K562 (cell line): Measurements from ENCODE around the gene RER1. TPM values are rescaled to one million over a fixed set of nuclear protein-coding genes. Genes with fewer than 3 reads are reported as not detected.

Experiments
- BCOR ChIP-seq: fragments of 450-650 bp; IDR thresholded peaks from 2 replicates; pipeline ENCODE4 v1.6.1; 2016
- BHLHE40 ChIP-seq: IDR thresholded peaks from 2 replicates; pipeline ENCODE4 v1.6.1; 2011; ENCODE audit warnings: low read length, improper control_type of control experiment
- CCAR2 ChIP-seq: fragments of 200-400 bp; formaldehyde crosslinking; IDR thresholded peaks from 2 replicates; pipeline ENCODE4 v1.6.1; 2017; ENCODE audit warnings: mild to moderate bottlenecking, low read depth, low read length
- CREB1 ChIP-seq, 2 experiments: sonication (generic) in 1 of 2; formaldehyde crosslinking in 1 of 2; IDR thresholded peaks; 2 replicates each; pipeline versions ENCODE4 v1.6.1 to v1.8.0; 2012 to 2022; ENCODE audit warnings: inconsistent platforms in 1 of 2, mild to moderate bottlenecking in 1 of 2, missing genetic modification reagents in 1 of 2, moderate library complexity in 1 of 2
- ELF4 ChIP-seq: fragments of 450-650 bp; formaldehyde crosslinking; IDR thresholded peaks from 2 replicates; pipeline ENCODE4 v1.4.0; 2022; ENCODE audit warnings: missing genetic modification characterization
- ESRRA ChIP-seq: fragments of 450-650 bp; IDR thresholded peaks from 2 replicates; pipeline ENCODE4 v1.6.1; 2014; ENCODE audit warnings: low read depth, mild to moderate bottlenecking, moderate library complexity, borderline replicate concordance
- EWSR1 ChIP-seq: fragments of 450-650 bp; IDR thresholded peaks from 2 replicates; pipeline ENCODE4 v1.6.1; 2018; ENCODE audit warnings: borderline replicate concordance, mild to moderate bottlenecking, low read depth, moderate library complexity; ENCODE audit not compliant: partially characterized antibody
- FOXJ3 ChIP-seq: sonication (generic); formaldehyde crosslinking; IDR thresholded peaks from 2 replicates; pipeline ENCODE4 v1.4.0; 2020; ENCODE audit warnings: mild to moderate bottlenecking, missing genetic modification reagents
- FOXM1 ChIP-seq, 2 experiments: fragments of 450-650 bp in 1 of 2; sonication (generic) in 1 of 2; formaldehyde crosslinking in 1 of 2; IDR thresholded peaks; 2 replicates each; pipeline versions ENCODE4 v1.6.1 to v1.9.0; 2017 to 2022; ENCODE audit warnings: low read depth in 2 of 2, mild to moderate bottlenecking in 2 of 2, missing genetic modification reagents in 1 of 2, moderate library complexity in 1 of 2
- GABPB1 ChIP-seq: sonication (generic); formaldehyde crosslinking; IDR thresholded peaks from 2 replicates; pipeline ENCODE4 v1.8.0; 2022; ENCODE audit warnings: mild to moderate bottlenecking, missing genetic modification reagents
- GTF2E2 ChIP-seq: fragments of 200-800 bp; sonication (Bioruptor generic); IDR thresholded peaks from 2 replicates; pipeline ENCODE4 v1.6.1; 2016; ENCODE audit warnings: missing genetic modification characterization, missing compliant biosample characterization
- NFIC ChIP-seq: fragments of 450-650 bp; IDR thresholded peaks from 2 replicates; pipeline ENCODE4 v1.6.1; 2017; ENCODE audit warnings: mild to moderate bottlenecking, inconsistent platforms
- NFRKB ChIP-seq: fragments of 450-650 bp; IDR thresholded peaks from 2 replicates; pipeline ENCODE4 v1.6.1; 2016; ENCODE audit warnings: low read depth
- NR2C1 ChIP-seq, 2 experiments: fragments of 450-650 bp; IDR thresholded peaks; 2 replicates each; pipeline ENCODE4 v1.6.1; 2017; ENCODE audit warnings: mild to moderate bottlenecking in 2 of 2, antibody characterized with exemption in 1 of 2, inconsistent platforms in 1 of 2, missing compliant biosample characterization in 1 of 2, missing genetic modification characterization in 1 of 2
- POLR3G ChIP-seq: IDR thresholded peaks from 2 replicates; pipeline ENCODE4 v1.6.1; 2011; ENCODE audit not compliant: insufficient read length, insufficient replicate concordance; ENCODE audit errors: extremely low read depth
- TARDBP ChIP-seq: fragments of 450-650 bp; IDR thresholded peaks from 2 replicates; pipeline ENCODE4 v1.6.1; 2016
- TEAD2 ChIP-seq: fragments of 450-650 bp; IDR thresholded peaks from 2 replicates; pipeline ENCODE4 v1.6.1; 2016; ENCODE audit warnings: missing genetic modification characterization, control low read depth, missing compliant biosample characterization
- YBX1 ChIP-seq: fragments of 450-650 bp; IDR thresholded peaks from 2 replicates; pipeline ENCODE4 v1.7.1; 2016; ENCODE audit warnings: mild to moderate bottlenecking
- ZBTB1 ChIP-seq: sonication (generic); formaldehyde crosslinking; IDR thresholded peaks from 2 replicates; pipeline ENCODE4 v1.8.1; 2023; ENCODE audit warnings: missing genetic modification reagents, low read depth, mild to moderate bottlenecking, borderline replicate concordance
- ZNF311 ChIP-seq: fragments of 250-450 bp; sonication (Bioruptor Pico); IDR thresholded peaks from 2 replicates; pipeline ENCODE4 v1.4.0; 2020; ENCODE audit warnings: mild to moderate bottlenecking, moderate library complexity
- ZNF780A ChIP-seq: fragments of 250-450 bp; sonication (Bioruptor Pico); IDR thresholded peaks from 2 replicates; pipeline ENCODE4 v1.5.0; 2021; ENCODE audit warnings: mild to moderate bottlenecking
- ZSCAN29 ChIP-seq: fragments of 450-650 bp; IDR thresholded peaks from 2 replicates; pipeline ENCODE4 v1.6.1; 2017
- polyA plus RNA-seq, 8 experiments: library from polyadenylated mRNA; depleted of rRNA in 4 of 8; stranded (reverse) in 5 of 8; unstranded in 3 of 8; fragments of >200 nt; fragmentation: Nextera tagmentation in 2 of 8; fragmentation: Illumina TruSeq in 1 of 8; extraction: Ambion mirVana in 2 of 8; extraction: Trizol in 1 of 8; gene quantifications; 2 replicates each; pipeline versions ENCODE4 v1.2.1 to v1.2.3, GENCODE V29; 2011 to 2014; ENCODE audit warnings: inconsistent platforms in 1 of 8, missing spikeins in 1 of 8
- total RNA-seq, 7 experiments: library from RNA; depleted of rRNA in 6 of 7; stranded (reverse); fragments of >200 nt in 6 of 7; fragmentation: Illumina TruSeq in 2 of 7; extraction: Trizol in 2 of 7; gene quantifications; 2 replicates each; pipeline versions ENCODE4 v1.2.1 to v1.2.3, GENCODE V29; 2011 to 2021; ENCODE audit warnings: low replicate concordance in 1 of 7
- TF ChIP-seq, protein P1 (sequence below): fragments of 250-450 bp; sonication (Bioruptor Pico); IDR thresholded peaks from 2 replicates; pipeline ENCODE4 v1.4.0; 2020; ENCODE audit warnings: mild to moderate bottlenecking, moderate library complexity, borderline replicate concordance
- TF ChIP-seq, protein P2 (sequence below): fragments of 450-650 bp; IDR thresholded peaks from 2 replicates; pipeline ENCODE4 v1.6.1; 2018; ENCODE audit warnings: mild to moderate bottlenecking, low read depth; ENCODE audit not compliant: partially characterized antibody
- TF ChIP-seq, protein P3 (sequence below): fragments of 250-450 bp; sonication (Bioruptor Pico); IDR thresholded peaks from 2 replicates; pipeline ENCODE4 v1.8.0; 2021; ENCODE audit warnings: moderate library complexity, mild to moderate bottlenecking, inconsistent platforms
- TF ChIP-seq, protein P4 (sequence below): IDR thresholded peaks from 2 replicates; pipeline ENCODE4 v1.6.1; 2014; ENCODE audit warnings: antibody characterized with exemption

The RER1 gene
- total and polyA plus RNA-seq, 9 of the 15 experiments (the other 6 are each of a cell fraction or from before 2014, with no cell fraction given) = 19.6 to 354 (median 183) TPM

DNA sequence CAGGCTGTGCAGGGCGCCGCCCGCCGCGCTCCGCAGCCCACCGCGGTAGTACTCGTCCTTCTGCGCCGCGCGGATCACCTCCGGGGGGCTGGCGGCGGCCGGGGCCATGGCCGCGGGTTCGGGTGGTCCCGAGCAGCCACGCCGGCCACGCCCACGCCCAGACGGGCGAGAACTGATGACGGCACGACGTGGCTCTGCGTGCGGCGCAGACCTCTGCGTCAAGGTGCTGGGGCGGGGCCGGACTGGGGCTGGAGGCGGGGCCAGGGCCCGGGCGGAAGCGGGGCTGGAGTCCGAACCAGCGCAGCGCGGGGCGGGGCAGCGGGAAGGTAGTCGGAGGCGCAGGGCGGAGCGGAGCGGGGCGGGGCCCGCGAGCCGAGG lies 20.7 kb downstream of the RER1 start, which contains the start of gene PEX10 (continued):
- TF ChIP-seq, protein P1, sequence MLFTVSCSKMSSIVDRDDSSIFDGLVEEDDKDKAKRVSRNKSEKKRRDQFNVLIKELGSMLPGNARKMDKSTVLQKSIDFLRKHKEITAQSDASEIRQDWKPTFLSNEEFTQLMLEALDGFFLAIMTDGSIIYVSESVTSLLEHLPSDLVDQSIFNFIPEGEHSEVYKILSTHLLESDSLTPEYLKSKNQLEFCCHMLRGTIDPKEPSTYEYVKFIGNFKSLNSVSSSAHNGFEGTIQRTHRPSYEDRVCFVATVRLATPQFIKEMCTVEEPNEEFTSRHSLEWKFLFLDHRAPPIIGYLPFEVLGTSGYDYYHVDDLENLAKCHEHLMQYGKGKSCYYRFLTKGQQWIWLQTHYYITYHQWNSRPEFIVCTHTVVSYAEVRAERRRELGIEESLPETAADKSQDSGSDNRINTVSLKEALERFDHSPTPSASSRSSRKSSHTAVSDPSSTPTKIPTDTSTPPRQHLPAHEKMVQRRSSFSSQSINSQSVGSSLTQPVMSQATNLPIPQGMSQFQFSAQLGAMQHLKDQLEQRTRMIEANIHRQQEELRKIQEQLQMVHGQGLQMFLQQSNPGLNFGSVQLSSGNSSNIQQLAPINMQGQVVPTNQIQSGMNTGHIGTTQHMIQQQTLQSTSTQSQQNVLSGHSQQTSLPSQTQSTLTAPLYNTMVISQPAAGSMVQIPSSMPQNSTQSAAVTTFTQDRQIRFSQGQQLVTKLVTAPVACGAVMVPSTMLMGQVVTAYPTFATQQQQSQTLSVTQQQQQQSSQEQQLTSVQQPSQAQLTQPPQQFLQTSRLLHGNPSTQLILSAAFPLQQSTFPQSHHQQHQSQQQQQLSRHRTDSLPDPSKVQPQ (CRISPR knock-in tag) = no peak
- TF ChIP-seq TARDBP (no peak), YBX1 (no peak), ESRRA (peak; percentile 61; the same call in 1 of the 2 replicates), NFRKB (no peak), BHLHE40 (0 out of 2 replicates have a peak, but pooled peaks have one; percentile 12), ZNF780A (CRISPR knock-in tag) (no peak), FOXM1 (IDR thresholded peaks at IDR 0.05; ENCODE audit: low read depth) (no peak), FOXM1 (CRISPR knock-in tag; IDR thresholded peaks at IDR 0.05; ENCODE audit: low read depth) (peak; percentile 83; the same call in 1 of the 2 replicates), ZBTB1 (CRISPR knock-in tag) (no peak), NFIC (no peak), TEAD2 (tag) (no peak), GTF2E2 (no peak), ZNF311 (no peak), CREB1 (IDR thresholded peaks at IDR 0.05) (peak; percentile 100), CREB1 (CRISPR knock-in tag; IDR thresholded peaks at IDR 0.05) (peak; percentile 99), NR2C1 (IDR thresholded peaks at IDR 0.05) (no peak), NR2C1 (tag; IDR thresholded peaks at IDR 0.05) (no peak), ELF4 (CRISPR knock-in tag) (no peak), EWSR1 (no peak), BCOR (no peak), POLR3G (no peak), CCAR2 (no peak), FOXJ3 (CRISPR knock-in tag) (no peak), ZSCAN29 (no peak), GABPB1 (CRISPR knock-in tag) (no peak; the same call in 1 of the 2 replicates)
- TF ChIP-seq, protein P2, sequence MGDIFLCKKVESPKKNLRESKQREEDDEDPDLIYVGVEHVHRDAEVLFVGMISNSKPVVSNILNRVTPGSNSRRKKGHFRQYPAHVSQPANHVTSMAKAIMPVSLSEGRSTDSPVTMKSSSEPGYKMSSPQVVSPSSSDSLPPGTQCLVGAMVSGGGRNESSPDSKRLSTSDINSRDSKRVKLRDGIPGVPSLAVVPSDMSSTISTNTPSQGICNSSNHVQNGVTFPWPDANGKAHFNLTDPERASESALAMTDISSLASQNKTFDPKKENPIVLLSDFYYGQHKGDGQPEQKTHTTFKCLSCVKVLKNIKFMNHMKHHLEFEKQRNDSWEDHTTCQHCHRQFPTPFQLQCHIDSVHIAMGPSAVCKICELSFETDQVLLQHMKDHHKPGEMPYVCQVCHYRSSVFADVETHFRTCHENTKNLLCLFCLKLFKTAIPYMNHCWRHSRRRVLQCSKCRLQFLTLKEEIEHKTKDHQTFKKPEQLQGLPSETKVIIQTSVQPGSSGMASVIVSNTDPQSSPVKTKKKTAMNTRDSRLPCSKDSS = no peak
- TF ChIP-seq, protein P3, sequence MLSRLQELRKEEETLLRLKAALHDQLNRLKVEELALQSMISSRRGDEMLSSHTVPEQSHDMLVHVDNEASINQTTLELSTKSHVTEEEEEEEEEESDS = no peak
- TF ChIP-seq, protein P4, sequence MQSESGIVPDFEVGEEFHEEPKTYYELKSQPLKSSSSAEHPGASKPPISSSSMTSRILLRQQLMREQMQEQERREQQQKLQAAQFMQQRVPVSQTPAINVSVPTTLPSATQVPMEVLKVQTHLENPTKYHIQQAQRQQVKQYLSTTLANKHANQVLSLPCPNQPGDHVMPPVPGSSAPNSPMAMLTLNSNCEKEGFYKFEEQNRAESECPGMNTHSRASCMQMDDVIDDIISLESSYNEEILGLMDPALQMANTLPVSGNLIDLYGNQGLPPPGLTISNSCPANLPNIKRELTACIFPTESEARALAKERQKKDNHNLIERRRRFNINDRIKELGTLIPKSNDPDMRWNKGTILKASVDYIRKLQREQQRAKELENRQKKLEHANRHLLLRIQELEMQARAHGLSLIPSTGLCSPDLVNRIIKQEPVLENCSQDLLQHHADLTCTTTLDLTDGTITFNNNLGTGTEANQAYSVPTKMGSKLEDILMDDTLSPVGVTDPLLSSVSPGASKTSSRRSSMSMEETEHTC = no peak
